Liver (tissue), 9 donors: ENCODE results near the gene LMOD1. TPM values are rescaled to one million over a fixed set of nuclear protein-coding genes. Genes with fewer than 3 reads are reported as not detected.

Source experiments
- DNase-seq: peaks from one replicate; pipeline ENCODE4 v3.0.0-alpha.2; 2017; ENCODE audit warnings: low spot score
- H3K27ac ChIP-seq, 2 donors: one replicate each; pipeline ENCODE4 v1.7.0; 2013; ENCODE audit warnings: inconsistent platforms in 2 of 2, low read length in 2 of 2, control low read depth in 1 of 2, low read depth in 1 of 2, mild to moderate bottlenecking in 1 of 2
- H3K27me3 ChIP-seq, 4 donors: one replicate each; pipeline versions ENCODE4 v1.6.1 to v1.7.0; 2013; ENCODE audit warnings: low read length in 3 of 4, inconsistent platforms in 1 of 4, mild to moderate bottlenecking in 1 of 4, moderate library complexity in 1 of 4; ENCODE audit not compliant: control insufficient read depth in 4 of 4, insufficient read depth in 4 of 4
- H3K36me3 ChIP-seq, 4 donors: one replicate each; pipeline versions ENCODE4 v1.6.1 to v1.7.0; 2013; ENCODE audit warnings: low read length in 3 of 4, mild to moderate bottlenecking in 3 of 4, low read depth in 1 of 4, moderate library complexity in 1 of 4; ENCODE audit not compliant: control insufficient read depth in 4 of 4, insufficient read depth in 3 of 4
- H3K4me1 ChIP-seq, 4 donors: one replicate each; pipeline versions ENCODE4 v1.6.1 to v1.7.0; 2013; ENCODE audit warnings: low read length in 3 of 4, mild to moderate bottlenecking in 3 of 4, moderate library complexity in 1 of 4; ENCODE audit not compliant: control insufficient read depth in 4 of 4, insufficient read depth in 4 of 4
- H3K4me3 ChIP-seq, 3 donors: one replicate each; pipeline versions ENCODE4 v1.6.1 to v1.7.0; 2013; ENCODE audit warnings: low read length in 3 of 3, control low read depth in 1 of 3, low read depth in 1 of 3, mild to moderate bottlenecking in 1 of 3
- H3K9ac ChIP-seq, 2 donors: one replicate each; pipeline ENCODE4 v1.7.0; 2013; ENCODE audit warnings: low read length in 2 of 2, mild to moderate bottlenecking in 2 of 2, moderate library complexity in 2 of 2, control low read depth in 1 of 2, low read depth in 1 of 2
- H3K9me3 ChIP-seq, 4 donors: one replicate each; pipeline versions ENCODE4 v1.6.1 to v1.7.0; 2013; ENCODE audit warnings: low read length in 3 of 4; ENCODE audit not compliant: control insufficient read depth in 4 of 4
- ATF3 ChIP-seq: IDR thresholded peaks from 2 replicates; pipeline ENCODE4 v1.6.1; 2016; ENCODE audit warnings: antibody characterized with exemption
- CTCF ChIP-seq: fragments of 150-350 bp; IDR thresholded peaks from 2 replicates; pipeline ENCODE4 v1.5.1; 2017; ENCODE audit warnings: improper control_type of control experiment, low read depth, low read length; ENCODE audit not compliant: missing input control
- EGR1 ChIP-seq, 2 donors: IDR thresholded peaks; 2 replicates each; pipeline ENCODE4 v1.6.1; 2016 to 2018; ENCODE audit warnings: antibody characterized with exemption in 2 of 2, low read depth in 2 of 2
- FOXA1 ChIP-seq: IDR thresholded peaks from 2 replicates; pipeline ENCODE4 v1.6.1; 2016; ENCODE audit warnings: antibody characterized with exemption
- FOXA2 ChIP-seq: IDR thresholded peaks from 2 replicates; pipeline ENCODE4 v1.6.1; 2016; ENCODE audit warnings: antibody characterized with exemption
- GABPA ChIP-seq, 2 donors: IDR thresholded peaks in 1 of 2; conservative IDR thresholded peaks in 1 of 2; 2 replicates each; pipeline ENCODE4 v1.6.1; 2016; ENCODE audit warnings: antibody characterized with exemption in 2 of 2, mild to moderate bottlenecking in 1 of 2, moderate library complexity in 1 of 2
- HNF4A ChIP-seq, 2 donors: conservative IDR thresholded peaks; 2 replicates each; pipeline ENCODE4 v1.6.1; 2016; ENCODE audit warnings: antibody characterized with exemption in 2 of 2, mild to moderate bottlenecking in 2 of 2
- JUND ChIP-seq, 2 donors: IDR thresholded peaks; 2 replicates each; pipeline ENCODE4 v1.6.1; 2016; ENCODE audit warnings: antibody characterized with exemption in 2 of 2
- MAX ChIP-seq: IDR thresholded peaks from 2 replicates; pipeline ENCODE4 v1.6.1; 2016; ENCODE audit warnings: antibody characterized with exemption
- NR2F2 ChIP-seq: IDR thresholded peaks from 2 replicates; pipeline ENCODE4 v1.6.1; 2016; ENCODE audit warnings: antibody characterized with exemption
- RAD21 ChIP-seq, 2 donors: IDR thresholded peaks; 2 replicates each; pipeline ENCODE4 v1.6.1; 2016; ENCODE audit warnings: antibody characterized with exemption in 2 of 2, mild to moderate bottlenecking in 2 of 2
- REST ChIP-seq: IDR thresholded peaks from 2 replicates; pipeline ENCODE4 v1.6.1; 2016; ENCODE audit warnings: antibody characterized with exemption, mild to moderate bottlenecking
- RXRA ChIP-seq, 2 donors: IDR thresholded peaks; 2 replicates each; pipeline ENCODE4 v1.6.1; 2017 to 2018; ENCODE audit warnings: antibody characterized with exemption in 2 of 2, mild to moderate bottlenecking in 1 of 2
- SP1 ChIP-seq: IDR thresholded peaks from 2 replicates; pipeline ENCODE4 v1.6.1; 2018; ENCODE audit warnings: antibody characterized with exemption, mild to moderate bottlenecking
- TAF1 ChIP-seq: conservative IDR thresholded peaks from 2 replicates; pipeline ENCODE4 v1.6.1; 2016; ENCODE audit warnings: antibody characterized with exemption, mild to moderate bottlenecking
- YY1 ChIP-seq: IDR thresholded peaks from 2 replicates; pipeline ENCODE4 v1.6.1; 2016; ENCODE audit warnings: antibody characterized with exemption, mild to moderate bottlenecking
- ZBTB33 ChIP-seq: IDR thresholded peaks from 2 replicates; pipeline ENCODE4 v1.6.1; 2016; ENCODE audit warnings: antibody characterized with exemption
- WGBS: extraction: QIAGEN DNeasy Blood & Tissue Kit; methylation state at CpG from one replicate; pipeline ENCODE4 v1.1.7; 2013; 5-methylcytosine and 5-hydroxymethylcytosine counted together
- polyA plus RNA-seq, 2 donors: library from polyadenylated mRNA; stranded (reverse) in 1 of 2; unstranded in 1 of 2; fragments of 200-250 nt in 1 of 2; fragments of >200 nt in 1 of 2; fragmentation: Nextera tagmentation in 1 of 2; extraction: Ambion mirVana in 1 of 2; gene quantifications; one replicate each; pipeline versions ENCODE4 v1.2.1 to v1.2.3, GENCODE V29; 2013 to 2015
- total RNA-seq, 2 donors: library from RNA; depleted of rRNA; stranded (reverse); fragments of >200 nt; gene quantifications; one replicate each; pipeline ENCODE4 v1.2.3, GENCODE V29; 2014
- donor health status: healthy.
- donor health status: healthy.
- donor health status: healthy.
- donor health status: healthy.
- donor health status: healthy.

The LMOD1 gene
- total and polyA plus RNA-seq, 4 donors, result 0.14 to 4.4 (median 2.2) TPM

- Histone ChIP-seq H3K4me1 (no peaks in the 10 kb centered on the region), H3K36me3 (peaks cover 24 to 57% (median 30%) of the 10 kb centered on the region in 4 donors), H3K9ac (no peak overlapping the region), H3K4me3 (no peak overlapping the region), H3K27ac (no peak overlapping the region), H3K9me3 (no peaks in the 10 kb centered on the region), H3K27me3 (no peaks in the 10 kb centered on the region)
- DNase-seq, result no peak
- WGBS, result 100% methylated on average over 1 of the region's 1 CpG
- TF ChIP-seq REST, result no peak
- no peak for TF ChIP-seq HNF4A (conservative IDR thresholded peaks at IDR 0.05)
- TF ChIP-seq FOXA2, result no peak
- TF ChIP-seq YY1, result no peak
- TF ChIP-seq ZBTB33, result no peak
- no peak for TF ChIP-seq JUND (IDR thresholded peaks at IDR 0.05)
- no peak for TF ChIP-seq RAD21 (IDR thresholded peaks at IDR 0.05)
- TF ChIP-seq RXRA (IDR thresholded peaks at IDR 0.05), result no peak
- no peak for TF ChIP-seq MAX
- no peak for TF ChIP-seq EGR1 (IDR thresholded peaks at IDR 0.05; ENCODE audit: low read depth in 2 of 2)
- no peak for TF ChIP-seq ATF3
- no peak for TF ChIP-seq NR2F2
- no peak for TF ChIP-seq TAF1
- TF ChIP-seq FOXA1, result no peak
Observed at GRCh38 chr1:201874672-201875071, 71.7 kb downstream of the LMOD1 start.

- TF ChIP-seq JUND (IDR thresholded peaks at IDR 0.05) (no peak), GABPA (IDR thresholded peaks at IDR 0.05 in 1 of 2, conservative IDR thresholded peaks at IDR 0.05 in 1 of 2) (no peak), ATF3 (no peak), ZBTB33 (no peak), REST (no peak), HNF4A (conservative IDR thresholded peaks at IDR 0.05) (no peak), FOXA1 (no peak), SP1 (no peak), EGR1 (IDR thresholded peaks at IDR 0.05; ENCODE audit: low read depth in 2 of 2) (no peak), CTCF (no peak), TAF1 (no peak)
- no peak overlapping the region for H3K27ac ChIP-seq
- H3K27me3 ChIP-seq, result no peaks in the 10 kb centered on the region
- no peak overlapping the region for H3K4me3 ChIP-seq
- H3K4me1 ChIP-seq, result no peaks in the 10 kb centered on the region
- H3K9me3 ChIP-seq, result no peaks in the 10 kb centered on the region
- WGBS, result 94% methylated on average over 10 of the region's 10 CpGs
- no peak overlapping the region for H3K9ac ChIP-seq
- peaks cover 27 to 85% (median 43%) of the 10 kb centered on the region in 4 donors for H3K36me3 ChIP-seq
- DNase-seq, result no peak
Observed at GRCh38 chr1:201870397-201870796, 76.0 kb downstream of the LMOD1 start.
